HepG2 (cell line): ENCODE results near the gene CPED1. TPM values are rescaled to one million over a fixed set of nuclear protein-coding genes. Genes with fewer than 3 reads are reported as not detected.

ENCODE experiments used
- ATAC-seq: fragments of 200-7000 bp; cut with Tn5 transposase; 3 replicates; pipeline ENCODE4 v1.9.1; 2020; ENCODE audit warnings: mild to moderate bottlenecking, moderate library complexity
- BruUV-seq: library from RNA; stranded (reverse); fragments of 400-500 nt; replicated peaks from 2 replicates; lab custom pipeline; 2021; lab: Mats Ljungman, UMichigan
- CTCF ChIA-PET: fragments of 300-600 bp; formaldehyde crosslinking; extraction: SDS; loops from one replicate; lab custom pipeline; 2021; ENCODE audit warnings: low total read pairs, inconsistent platforms, low intra/inter-chr PET ratio; lab: Yijun Ruan, JAX
- POLR2A ChIA-PET: fragments of 350-600 bp; sonication (Branson Sonifier 250); formaldehyde crosslinking; loops from one replicate; lab custom pipeline; 2020; ENCODE audit warnings: antibody characterized with exemption, inconsistent platforms; lab: Yijun Ruan, JAX
- DNase-seq: peaks from one replicate; pipeline ENCODE4 v3.0.0-alpha.2; 2015; ENCODE audit warnings: low spot score
- FAIRE-seq: peaks from 3 replicates; lab custom pipeline; 2011; peaks lifted over from hg19 to GRCh38; lab: Jason Lieb, UNC
- H2AFZ ChIP-seq: one replicate; pipeline ENCODE4 v1.6.1; 2011; ENCODE audit warnings: low read length, inconsistent platforms
- H3K27ac ChIP-seq: fragments of 300-600 bp; 3 replicates; pipeline ENCODE4 v1.8.0; 2011; ENCODE audit warnings: mixed run types, mild to moderate bottlenecking, mixed read lengths, low read length, inconsistent platforms; ENCODE audit not compliant: insufficient read depth; ENCODE audit errors: extremely low read length
- H3K27me3 ChIP-seq, 2 experiments: fragments of 200-600 bp in 1 of 2; 2 replicates in 1 of 2; 3 replicates in 1 of 2; pipeline versions ENCODE4 v1.6.0 to v1.8.0; 2011; ENCODE audit warnings: low read length in 2 of 2, mild to moderate bottlenecking in 2 of 2, moderate library complexity in 2 of 2, inconsistent platforms in 1 of 2; ENCODE audit not compliant: insufficient read depth in 2 of 2, control insufficient read depth in 1 of 2
- H3K36me3 ChIP-seq, 2 experiments: fragments of 200-600 bp in 1 of 2; replicated peaks in 1 of 2; 2 replicates in 1 of 2; 3 replicates in 1 of 2; pipeline versions ENCODE4 v1.5.1 to v1.8.0; 2011; ENCODE audit warnings: low read length in 2 of 2, inconsistent platforms in 1 of 2; ENCODE audit not compliant: insufficient read depth in 2 of 2, control insufficient read depth in 1 of 2
- H3K4me1 ChIP-seq: 2 replicates; pipeline ENCODE4 v1.5.1; 2012; ENCODE audit warnings: low read length, inconsistent platforms; ENCODE audit not compliant: insufficient read depth
- H3K4me2 ChIP-seq: 2 replicates; pipeline ENCODE4 v1.6.0; 2011; ENCODE audit warnings: low read depth, low read length, inconsistent platforms
- H3K4me3 ChIP-seq, 3 experiments: fragments of 200-600 bp in 1 of 3; sonication (generic), shearing (Covaris generic) in 1 of 3; replicated peaks in 1 of 3; 2 replicates each; pipeline ENCODE4 v1.5.1; 2011 to 2016; ENCODE audit warnings: low read length in 3 of 3, inconsistent platforms in 2 of 3, low read depth in 2 of 3, mild to moderate bottlenecking in 2 of 3, control low read depth in 1 of 3, mixed read lengths in 1 of 3; ENCODE audit not compliant: insufficient read depth in 1 of 3
- H3K79me2 ChIP-seq: one replicate; pipeline ENCODE4 v1.6.1; 2011; ENCODE audit warnings: low read length, inconsistent platforms; ENCODE audit not compliant: insufficient read depth
- H3K9ac ChIP-seq: 2 replicates; pipeline ENCODE4 v1.6.0; 2011; ENCODE audit warnings: mild to moderate bottlenecking, low read depth, low read length, inconsistent platforms; ENCODE audit not compliant: insufficient read depth
- H3K9me3 ChIP-seq: 2 replicates; pipeline ENCODE4 v1.5.1; 2012; ENCODE audit warnings: mild to moderate bottlenecking, low read length
- H4K20me1 ChIP-seq: 2 replicates; pipeline ENCODE4 v1.6.0; 2011; ENCODE audit warnings: inconsistent platforms, mild to moderate bottlenecking, low read length, moderate library complexity; ENCODE audit not compliant: insufficient read depth
- CAMTA2 ChIP-seq: sonication (generic); formaldehyde crosslinking; IDR thresholded peaks from 2 replicates; pipeline ENCODE4 v1.4.0; 2020; ENCODE audit warnings: mild to moderate bottlenecking, missing genetic modification reagents, borderline replicate concordance
- HES4 ChIP-seq: sonication (generic); formaldehyde crosslinking; IDR thresholded peaks from 2 replicates; pipeline ENCODE4 v1.9.0; 2021; ENCODE audit warnings: mild to moderate bottlenecking, missing genetic modification reagents, borderline replicate concordance
- HHEX ChIP-seq: IDR thresholded peaks from 2 replicates; pipeline ENCODE4 v1.6.1; 2016; ENCODE audit warnings: control low read depth
- HOXA9 ChIP-seq: sonication (generic); formaldehyde crosslinking; IDR thresholded peaks from 2 replicates; pipeline ENCODE4 v1.8.1; 2022; ENCODE audit warnings: missing genetic modification reagents, mild to moderate bottlenecking, moderate library complexity, borderline replicate concordance
- KAT7 ChIP-seq: IDR thresholded peaks from 2 replicates; pipeline ENCODE4 v1.6.1; 2018; ENCODE audit warnings: borderline replicate concordance, missing compliant biosample characterization
- MAFK ChIP-seq, 2 experiments: IDR thresholded peaks in 1 of 2; conservative IDR thresholded peaks in 1 of 2; 2 replicates each; pipeline ENCODE4 v1.6.1; 2011; ENCODE audit warnings: improper control_type of control experiment in 2 of 2, low read length in 2 of 2
- RFXAP ChIP-seq: sonication (generic); formaldehyde crosslinking; IDR thresholded peaks from 2 replicates; pipeline ENCODE4 v1.4.0; 2020; ENCODE audit warnings: missing genetic modification reagents, borderline replicate concordance
- ZFY ChIP-seq: sonication (generic); formaldehyde crosslinking; IDR thresholded peaks from 2 replicates; pipeline ENCODE4 v1.4.0; 2020; ENCODE audit warnings: missing genetic modification reagents
- ZNF317 ChIP-seq: sonication (generic); formaldehyde crosslinking; IDR thresholded peaks from 2 replicates; pipeline ENCODE4 v1.5.0; 2020; ENCODE audit warnings: mild to moderate bottlenecking, missing genetic modification reagents
- ZNF382 ChIP-seq: sonication (generic); formaldehyde crosslinking; IDR thresholded peaks from 2 replicates; pipeline ENCODE4 v1.5.0; 2020; ENCODE audit warnings: missing genetic modification reagents, mild to moderate bottlenecking, borderline replicate concordance
- ZNF543 ChIP-seq: sonication (generic); formaldehyde crosslinking; IDR thresholded peaks from 2 replicates; pipeline ENCODE4 v1.4.0; 2020; ENCODE audit warnings: mild to moderate bottlenecking, missing genetic modification reagents
- ZNF629 ChIP-seq: sonication (generic); formaldehyde crosslinking; conservative IDR thresholded peaks from 2 replicates; pipeline ENCODE4 v1.5.0; 2020; ENCODE audit warnings: missing genetic modification reagents
- ZNF709 ChIP-seq: sonication (generic); formaldehyde crosslinking; IDR thresholded peaks from 2 replicates; pipeline ENCODE4 v1.5.0; 2020; ENCODE audit warnings: mild to moderate bottlenecking, missing genetic modification reagents
- ZNF782 ChIP-seq: sonication (generic); formaldehyde crosslinking; IDR thresholded peaks from 2 replicates; pipeline ENCODE4 v1.4.0; 2020; ENCODE audit warnings: missing genetic modification reagents, mild to moderate bottlenecking, borderline replicate concordance
- ZNF883 ChIP-seq: sonication (generic); formaldehyde crosslinking; IDR thresholded peaks from 2 replicates; pipeline ENCODE4 v1.5.1; 2020; ENCODE audit warnings: mild to moderate bottlenecking, missing genetic modification reagents; ENCODE audit errors: not compliant biosample characterization
- ZSCAN30 ChIP-seq: sonication (generic); formaldehyde crosslinking; IDR thresholded peaks from 2 replicates; pipeline ENCODE4 v1.5.0; 2020; ENCODE audit warnings: mild to moderate bottlenecking, missing genetic modification reagents
- WGBS: methylation state at CpG from one replicate; pipeline ENCODE4 v1.1.6; 2017; ENCODE audit warnings: low lambda C conversion rate; 5-methylcytosine and 5-hydroxymethylcytosine counted together
- in situ Hi-C: cut with HindIII; loops from 2 replicates; pipeline ENCODE4 v1.10.0; 2017; ENCODE audit warnings: low pct_unique_long_range_greater_than_20kb; ENCODE audit not compliant: extremely low pct_ligation_motif_present
- intact Hi-C: fragments of 100-400 bp; cut with micrococcal nuclease; formaldehyde crosslinking; loops from one replicate; pipeline ENCODE4 v1.10.0; 2022; ENCODE audit not compliant: unreplicated experiment
- polyA plus RNA-seq, 8 experiments: library from polyadenylated mRNA; depleted of rRNA in 3 of 8; stranded (reverse) in 7 of 8; unstranded in 1 of 8; fragments of >200 nt; fragmentation: Illumina TruSeq in 4 of 8; extraction: Trizol in 4 of 8; gene quantifications; 2 replicates each; pipeline versions ENCODE4 v1.2.1 to v1.2.3, GENCODE V29; 2011 to 2016; ENCODE audit warnings: low read depth in 4 of 8, missing spikeins in 1 of 8, mixed read lengths in 1 of 8; ENCODE audit not compliant: insufficient read depth in 1 of 8
- total RNA-seq, 5 experiments: library from RNA; depleted of rRNA; stranded (reverse); fragments of >200 nt; fragmentation: Illumina TruSeq; extraction: Trizol; gene quantifications; 2 replicates each; pipeline ENCODE4 v1.2.3, GENCODE V29; 2016; ENCODE audit warnings: low read depth in 1 of 5
- TF ChIP-seq, protein P1 (sequence below): IDR thresholded peaks from 2 replicates; pipeline ENCODE4 v1.6.1; 2016; ENCODE audit warnings: mild to moderate bottlenecking, missing biosample characterization, missing genetic modification reagents
- TF ChIP-seq, protein P2 (sequence below): sonication (generic); formaldehyde crosslinking; IDR thresholded peaks from 2 replicates; pipeline ENCODE4 v1.4.0; 2020; ENCODE audit warnings: mild to moderate bottlenecking, missing genetic modification reagents, borderline replicate concordance
- TF ChIP-seq, protein P3 (sequence below): sonication (generic); formaldehyde crosslinking; IDR thresholded peaks from 2 replicates; pipeline ENCODE4 v1.4.0; 2020; ENCODE audit warnings: low read depth, mild to moderate bottlenecking, missing genetic modification reagents
- TF ChIP-seq, protein P4 (sequence below): sonication (generic); formaldehyde crosslinking; IDR thresholded peaks from 2 replicates; pipeline ENCODE4 v1.4.0; 2020; ENCODE audit warnings: missing genetic modification reagents

The CPED1 gene
- total and polyA plus RNA-seq, 2 of the 13 experiments (the other 11 are each of a cell fraction or from before 2014, with no cell fraction given): 11.5 to 27.0 TPM

DNA sequence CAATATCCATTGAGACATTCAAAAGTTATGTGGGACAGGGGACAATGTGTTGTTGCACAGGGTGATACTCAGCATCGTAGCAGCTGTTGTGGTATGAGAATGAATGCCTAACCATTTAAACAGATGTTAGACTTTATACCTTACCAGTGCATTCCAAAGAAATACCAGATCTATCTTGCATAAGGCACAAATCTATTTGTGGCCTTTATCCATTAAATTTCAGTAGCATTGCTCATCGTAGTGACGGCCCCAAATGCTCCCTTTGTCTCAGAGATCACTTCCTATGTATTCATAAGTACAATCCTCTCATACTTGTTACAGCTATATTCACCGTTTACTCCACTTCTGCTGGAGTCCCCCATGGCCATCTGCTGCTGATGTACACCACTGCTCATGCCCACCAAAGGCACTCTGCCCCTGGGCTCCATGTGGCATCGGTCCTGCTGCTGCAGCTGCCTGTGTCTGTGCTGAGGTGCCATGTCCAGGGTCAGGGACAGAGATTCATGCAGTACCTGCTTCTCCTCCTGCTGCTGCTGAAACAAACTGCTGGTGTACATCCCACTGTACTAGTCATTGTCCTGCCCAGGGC is 96.3 kb downstream of the CPED1 start (continued):
- TF ChIP-seq MAFK (conservative IDR thresholded peaks at IDR 0.05 in 1 of 2, IDR thresholded peaks at IDR 0.05 in 1 of 2; ENCODE audit: low read length in 2 of 2): no peak

DNA sequence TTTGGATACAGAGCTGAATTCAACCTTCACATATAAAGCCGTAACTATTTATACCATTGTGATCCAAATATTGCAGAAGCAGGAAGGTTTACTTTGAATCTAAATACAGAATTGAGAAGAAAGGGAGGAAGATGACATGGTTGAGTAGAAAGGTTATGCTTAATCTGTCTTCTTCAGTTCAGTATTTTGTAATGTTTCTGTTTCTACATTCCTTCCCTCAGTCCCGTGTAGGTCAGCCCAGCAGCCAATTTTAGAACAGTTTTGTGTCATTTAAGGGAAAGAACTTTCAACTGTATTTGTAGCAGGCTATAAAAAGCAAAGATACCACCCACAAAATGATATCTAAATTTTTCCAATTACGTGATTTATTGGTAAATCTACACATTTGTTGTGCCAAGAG is 97.4 kb downstream of the CPED1 start:
- Histone ChIP-seq H3K27me3 (no peaks in the 10 kb centered on the region), H3K4me1 (no peaks in the 10 kb centered on the region), H3K4me3 (no peak overlapping the region), H3K9me3 (no peaks in the 10 kb centered on the region), H3K36me3 (no peaks in the 10 kb centered on the region), H3K27ac (no peak overlapping the region), H3K4me2 (no peak overlapping the region), H4K20me1 (no peaks in the 10 kb centered on the region), H2AFZ (no peak overlapping the region), H3K79me2 (no peaks in the 10 kb centered on the region), H3K9ac (no peak overlapping the region)
- in situ Hi-C loops (no loop called here), intact Hi-C loops (no loop called here)
- 46% methylated on average over 3 of the region's 3 CpGs for WGBS
- ChIA-PET CTCF (no interaction called here), POLR2A (no interaction called here)
- ATAC-seq (no peak), DNase-seq (no peak), FAIRE-seq (no peak)
- BruUV-seq: no TSS peak
- TF ChIP-seq ZNF883 (CRISPR knock-in tag) (no peak), HHEX (CRISPR knock-in tag) (no peak), CAMTA2 (CRISPR knock-in tag) (no peak), ZFY (CRISPR knock-in tag) (no peak), RFXAP (CRISPR knock-in tag) (no peak), ZNF629 (CRISPR knock-in tag) (no peak), HES4 (CRISPR knock-in tag) (no peak), ZNF382 (CRISPR knock-in tag) (no peak), HOXA9 (CRISPR knock-in tag) (no peak), ZNF709 (CRISPR knock-in tag) (no peak), ZNF543 (CRISPR knock-in tag) (no peak), ZSCAN30 (CRISPR knock-in tag) (no peak), KAT7 (no peak), ZNF317 (no peak), ZNF782 (CRISPR knock-in tag) (no peak)
- TF ChIP-seq, protein P1, sequence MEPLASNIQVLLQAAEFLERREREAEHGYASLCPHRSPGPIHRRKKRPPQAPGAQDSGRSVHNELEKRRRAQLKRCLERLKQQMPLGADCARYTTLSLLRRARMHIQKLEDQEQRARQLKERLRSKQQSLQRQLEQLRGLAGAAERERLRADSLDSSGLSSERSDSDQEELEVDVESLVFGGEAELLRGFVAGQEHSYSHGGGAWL: no peak
- TF ChIP-seq, protein P2, sequence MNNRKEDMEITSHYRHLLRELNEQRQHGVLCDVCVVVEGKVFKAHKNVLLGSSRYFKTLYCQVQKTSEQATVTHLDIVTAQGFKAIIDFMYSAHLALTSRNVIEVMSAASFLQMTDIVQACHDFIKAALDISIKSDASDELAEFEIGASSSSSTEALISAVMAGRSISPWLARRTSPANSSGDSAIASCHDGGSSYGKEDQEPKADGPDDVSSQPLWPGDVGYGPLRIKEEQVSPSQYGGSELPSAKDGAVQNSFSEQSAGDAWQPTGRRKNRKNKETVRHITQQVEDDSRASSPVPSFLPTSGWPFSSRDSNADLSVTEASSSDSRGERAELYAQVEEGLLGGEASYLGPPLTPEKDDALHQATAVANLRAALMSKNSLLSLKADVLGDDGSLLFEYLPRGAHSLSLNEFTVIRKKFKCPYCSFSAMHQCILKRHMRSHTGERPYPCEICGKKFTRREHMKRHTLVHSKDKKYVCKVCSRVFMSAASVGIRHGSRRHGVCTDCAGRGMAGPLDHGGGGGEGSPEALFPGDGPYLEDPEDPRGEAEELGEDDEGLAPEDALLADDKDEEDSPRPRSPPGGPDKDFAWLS (CRISPR knock-in tag): no peak
- TF ChIP-seq, protein P3, sequence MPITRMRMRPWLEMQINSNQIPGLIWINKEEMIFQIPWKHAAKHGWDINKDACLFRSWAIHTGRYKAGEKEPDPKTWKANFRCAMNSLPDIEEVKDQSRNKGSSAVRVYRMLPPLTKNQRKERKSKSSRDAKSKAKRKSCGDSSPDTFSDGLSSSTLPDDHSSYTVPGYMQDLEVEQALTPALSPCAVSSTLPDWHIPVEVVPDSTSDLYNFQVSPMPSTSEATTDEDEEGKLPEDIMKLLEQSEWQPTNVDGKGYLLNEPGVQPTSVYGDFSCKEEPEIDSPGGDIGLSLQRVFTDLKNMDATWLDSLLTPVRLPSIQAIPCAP (CRISPR knock-in tag): no peak
- TF ChIP-seq, protein P4, sequence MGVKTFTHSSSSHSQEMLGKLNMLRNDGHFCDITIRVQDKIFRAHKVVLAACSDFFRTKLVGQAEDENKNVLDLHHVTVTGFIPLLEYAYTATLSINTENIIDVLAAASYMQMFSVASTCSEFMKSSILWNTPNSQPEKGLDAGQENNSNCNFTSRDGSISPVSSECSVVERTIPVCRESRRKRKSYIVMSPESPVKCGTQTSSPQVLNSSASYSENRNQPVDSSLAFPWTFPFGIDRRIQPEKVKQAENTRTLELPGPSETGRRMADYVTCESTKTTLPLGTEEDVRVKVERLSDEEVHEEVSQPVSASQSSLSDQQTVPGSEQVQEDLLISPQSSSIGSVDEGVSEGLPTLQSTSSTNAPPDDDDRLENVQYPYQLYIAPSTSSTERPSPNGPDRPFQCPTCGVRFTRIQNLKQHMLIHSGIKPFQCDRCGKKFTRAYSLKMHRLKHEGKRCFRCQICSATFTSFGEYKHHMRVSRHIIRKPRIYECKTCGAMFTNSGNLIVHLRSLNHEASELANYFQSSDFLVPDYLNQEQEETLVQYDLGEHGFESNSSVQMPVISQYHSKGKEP: no peak
